ENCODE data around the gene BHLHE40.

BHLHE40 gene

DNA sequence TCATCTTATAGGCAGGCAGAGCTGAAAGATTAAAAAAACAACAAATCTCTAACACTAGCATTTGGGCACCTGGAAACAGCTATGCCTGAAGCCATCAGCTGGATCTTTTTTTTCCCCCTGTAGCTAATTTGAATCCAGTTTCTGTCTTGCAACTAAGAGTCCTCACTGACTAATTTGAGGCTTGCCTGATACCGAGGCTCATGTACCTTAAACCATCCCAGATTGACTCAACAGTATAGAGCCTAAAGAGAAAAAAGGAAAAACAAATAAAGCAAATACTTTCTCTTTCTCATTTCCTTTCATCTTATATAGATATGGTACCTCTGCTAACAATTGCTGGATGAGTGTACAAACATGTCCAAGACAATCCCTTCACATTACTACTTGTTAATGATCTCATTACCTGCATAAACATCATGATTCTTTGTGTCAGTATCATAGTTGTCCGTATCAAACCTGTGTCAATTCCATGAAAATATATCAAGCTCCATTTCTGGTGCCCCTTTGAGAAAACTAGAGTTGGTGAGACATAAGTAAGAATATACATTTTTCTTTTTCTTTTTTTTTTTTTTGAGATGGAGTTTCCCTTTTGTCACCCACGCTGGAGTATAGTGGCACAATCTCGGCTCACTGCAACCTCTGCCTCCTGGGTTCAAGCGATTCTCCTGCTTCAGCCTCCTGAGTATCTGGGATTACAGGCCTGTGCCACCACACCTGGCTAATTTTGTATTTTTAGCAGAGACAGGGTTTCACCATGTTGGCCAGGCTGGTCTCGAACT is 43.1 kb downstream of the BHLHE40 start:
- DNase-seq, result no peak

DNA sequence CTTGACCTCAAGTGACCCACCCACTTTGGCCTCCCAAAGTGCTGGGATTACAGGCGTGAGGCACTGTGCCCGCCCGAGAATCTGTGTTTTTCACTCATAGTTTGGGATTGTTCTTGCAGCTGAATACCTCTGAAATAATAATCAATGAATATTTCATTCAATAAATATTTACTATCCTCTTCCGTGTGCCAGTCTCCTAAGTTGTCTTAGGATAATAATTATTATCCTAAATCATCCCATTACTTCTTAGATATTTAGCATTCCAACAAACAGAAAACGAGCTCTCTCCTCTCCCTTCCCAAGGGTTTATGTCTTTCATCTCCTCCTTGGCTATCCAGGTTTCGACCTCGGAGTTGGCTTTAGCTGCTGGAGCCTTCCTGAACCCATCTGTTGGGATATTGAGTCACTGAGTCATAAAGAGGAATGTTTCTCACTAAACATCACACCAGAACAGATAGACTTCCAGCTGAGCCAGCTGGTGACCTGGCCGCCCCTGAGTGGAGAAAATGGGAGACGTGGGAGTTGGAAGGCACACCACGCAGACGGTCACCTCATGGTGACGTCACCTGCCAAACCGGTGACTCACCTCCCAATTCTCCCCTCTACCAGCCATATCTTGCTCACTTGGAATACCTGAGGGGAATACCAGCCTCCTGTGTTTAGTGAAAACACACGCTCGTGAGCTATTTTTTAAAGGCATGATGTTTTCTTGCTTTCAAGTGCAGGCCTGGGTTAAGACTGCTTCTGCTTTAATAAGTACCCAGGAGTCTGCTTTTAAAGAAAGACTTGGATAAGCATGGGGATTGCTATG is 43.9 kb downstream of the BHLHE40 start:
- no peak for DNase-seq

DNA sequence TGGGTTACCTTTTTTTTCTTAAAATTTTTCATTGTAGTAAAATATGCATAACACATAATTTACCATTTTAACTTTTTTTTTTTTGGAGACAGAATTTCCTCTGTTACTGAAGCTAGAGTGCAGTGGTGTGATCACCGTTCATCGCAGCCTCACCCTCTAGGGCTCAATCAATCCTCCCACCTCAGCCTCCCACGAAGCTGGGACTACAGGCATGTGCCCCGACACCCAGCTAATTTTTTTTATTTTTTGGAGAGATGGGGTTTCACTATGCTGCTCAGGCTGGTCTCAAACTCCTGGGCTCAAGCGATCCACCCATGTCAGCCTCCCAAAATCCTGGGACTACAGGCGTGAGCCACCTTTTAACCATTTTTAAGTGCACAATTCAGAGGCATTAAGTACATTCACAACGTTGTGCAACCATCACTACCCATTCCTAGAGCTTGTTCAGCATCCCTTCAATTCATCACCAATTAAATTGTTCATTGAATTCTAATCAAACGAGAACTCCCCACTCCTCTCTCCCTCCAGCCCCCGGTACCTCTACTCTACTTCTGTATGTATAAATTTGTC is 44.6 kb downstream of the BHLHE40 start:
- no peak for DNase-seq

DNA sequence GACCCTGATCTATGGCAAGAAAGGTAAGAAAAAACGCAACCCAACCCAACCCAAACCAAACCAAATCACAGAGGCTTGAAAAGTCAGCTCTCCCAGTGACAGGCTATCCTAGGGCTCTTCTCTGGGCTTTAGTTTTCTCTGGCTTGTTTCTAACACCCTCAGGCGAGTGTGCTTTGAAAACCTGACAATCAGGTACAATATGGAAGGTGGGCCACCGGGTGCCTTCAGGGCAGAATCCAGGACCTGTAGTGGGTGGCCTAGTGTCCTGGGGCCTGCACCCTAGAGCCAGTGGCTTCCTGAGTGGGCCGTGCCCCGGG is 46.8 kb downstream of the BHLHE40 start:
- DNase-seq, result no peak

DNA sequence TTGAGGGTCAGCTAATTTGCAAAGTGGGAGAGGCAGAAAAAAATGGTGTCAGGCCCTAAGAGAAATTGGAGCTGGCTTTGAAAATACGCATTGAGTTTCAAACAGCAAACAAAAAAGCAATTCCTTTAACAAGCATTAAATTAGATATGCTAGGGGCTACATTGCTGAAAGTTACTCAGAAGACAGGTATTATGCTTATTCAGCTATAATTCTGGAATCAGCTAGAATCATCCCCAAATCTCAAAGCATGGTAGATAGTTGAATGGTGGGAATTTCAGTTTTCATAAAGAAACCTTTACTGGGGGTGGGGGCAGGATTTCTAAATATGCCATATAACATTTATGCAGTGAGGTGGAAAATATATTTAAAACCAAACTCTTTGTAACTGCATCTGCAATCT is 50.5 kb downstream of the BHLHE40 start:
- no peak for DNase-seq

DNA sequence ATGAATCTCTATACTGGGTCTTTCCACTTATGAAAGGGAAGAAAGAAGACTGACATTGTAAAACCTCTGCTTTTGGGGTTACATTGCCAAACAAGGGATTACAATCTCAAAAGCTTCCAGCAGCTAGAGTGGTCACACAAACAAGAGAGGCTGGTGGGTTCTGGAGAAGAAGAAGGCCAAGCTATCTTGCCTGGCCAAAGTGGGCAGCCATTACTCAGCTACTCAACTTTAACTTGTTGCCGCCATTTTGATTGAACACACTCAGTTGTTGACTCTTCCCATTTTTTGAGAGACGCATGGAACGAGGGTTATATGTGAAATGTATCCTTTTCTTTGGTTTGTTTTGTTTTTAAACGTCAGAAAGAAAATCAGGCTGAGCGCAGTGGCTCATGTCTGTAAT is 50.9 kb downstream of the BHLHE40 start:
- DNase-seq, result no peak

DNA sequence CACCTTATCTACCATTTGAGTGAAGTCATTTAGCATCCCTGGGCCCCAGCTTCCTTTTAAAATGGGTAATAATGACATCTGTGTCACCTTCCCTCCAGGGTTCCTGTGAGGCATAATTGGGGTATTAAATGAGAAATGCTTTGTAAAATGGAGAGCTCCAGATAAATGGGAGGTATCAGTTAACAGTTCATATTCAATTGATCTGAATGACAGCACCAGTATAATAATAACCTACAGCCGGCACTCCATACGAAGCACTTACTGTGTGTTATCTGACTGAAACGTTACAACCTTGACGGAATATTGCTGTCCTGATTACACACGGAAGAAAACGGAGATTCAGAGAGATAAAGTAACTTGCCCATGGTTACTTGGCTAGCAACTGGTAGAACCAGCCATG is 53.6 kb downstream of the BHLHE40 start:
- no peak for DNase-seq
